ENCODE results near the gene MEF2A.

The MEF2A gene

DNA sequence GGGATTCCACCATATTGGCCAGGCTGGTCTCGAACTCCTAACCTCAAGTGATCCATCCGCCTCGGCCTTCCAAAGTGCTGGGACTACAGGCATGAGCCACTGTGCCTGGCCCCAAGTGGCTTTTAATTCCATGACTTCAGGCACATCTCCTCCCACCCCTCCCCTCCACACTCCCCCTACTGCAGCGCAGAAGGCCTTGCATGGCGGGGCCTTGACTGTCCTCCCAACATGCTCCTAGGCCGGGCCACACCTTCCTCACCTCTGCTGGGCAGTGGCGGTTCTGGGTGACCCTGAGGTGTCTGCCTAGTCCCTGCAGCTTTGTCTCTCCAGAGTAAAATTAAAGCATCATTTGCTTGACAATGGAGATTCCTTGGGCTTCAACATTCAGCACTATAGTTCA, 160.5 kb downstream of the MEF2A start:
- H2AFZ ChIP-seq, result no peak overlapping the region
- H3K9me3 ChIP-seq (ENCODE audit: control insufficient read depth, low read length), result no peaks in the 10 kb centered on the region
- H3K79me2 ChIP-seq, result no peaks in the 10 kb centered on the region
- TF ChIP-seq, protein P1, sequence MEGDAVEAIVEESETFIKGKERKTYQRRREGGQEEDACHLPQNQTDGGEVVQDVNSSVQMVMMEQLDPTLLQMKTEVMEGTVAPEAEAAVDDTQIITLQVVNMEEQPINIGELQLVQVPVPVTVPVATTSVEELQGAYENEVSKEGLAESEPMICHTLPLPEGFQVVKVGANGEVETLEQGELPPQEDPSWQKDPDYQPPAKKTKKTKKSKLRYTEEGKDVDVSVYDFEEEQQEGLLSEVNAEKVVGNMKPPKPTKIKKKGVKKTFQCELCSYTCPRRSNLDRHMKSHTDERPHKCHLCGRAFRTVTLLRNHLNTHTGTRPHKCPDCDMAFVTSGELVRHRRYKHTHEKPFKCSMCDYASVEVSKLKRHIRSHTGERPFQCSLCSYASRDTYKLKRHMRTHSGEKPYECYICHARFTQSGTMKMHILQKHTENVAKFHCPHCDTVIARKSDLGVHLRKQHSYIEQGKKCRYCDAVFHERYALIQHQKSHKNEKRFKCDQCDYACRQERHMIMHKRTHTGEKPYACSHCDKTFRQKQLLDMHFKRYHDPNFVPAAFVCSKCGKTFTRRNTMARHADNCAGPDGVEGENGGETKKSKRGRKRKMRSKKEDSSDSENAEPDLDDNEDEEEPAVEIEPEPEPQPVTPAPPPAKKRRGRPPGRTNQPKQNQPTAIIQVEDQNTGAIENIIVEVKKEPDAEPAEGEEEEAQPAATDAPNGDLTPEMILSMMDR (IDR thresholded peaks at IDR 0.05), result no peak
- H3K4me2 ChIP-seq (ENCODE audit: low read length), result no peak overlapping the region
- no peaks in the 10 kb centered on the region for H3K36me3 ChIP-seq (ENCODE audit: control insufficient read depth, insufficient read depth, low read length)
- no peaks in the 10 kb centered on the region for H3K27me3 ChIP-seq (ENCODE audit: control insufficient read depth, insufficient read depth, low read length)
- no peak overlapping the region for H3K9ac ChIP-seq
- no peak overlapping the region for H3K4me3 ChIP-seq (ENCODE audit: low read depth, low read length)
- no peaks in the 10 kb centered on the region for H3K4me1 ChIP-seq
- H3K27ac ChIP-seq, result no peak overlapping the region

DNA sequence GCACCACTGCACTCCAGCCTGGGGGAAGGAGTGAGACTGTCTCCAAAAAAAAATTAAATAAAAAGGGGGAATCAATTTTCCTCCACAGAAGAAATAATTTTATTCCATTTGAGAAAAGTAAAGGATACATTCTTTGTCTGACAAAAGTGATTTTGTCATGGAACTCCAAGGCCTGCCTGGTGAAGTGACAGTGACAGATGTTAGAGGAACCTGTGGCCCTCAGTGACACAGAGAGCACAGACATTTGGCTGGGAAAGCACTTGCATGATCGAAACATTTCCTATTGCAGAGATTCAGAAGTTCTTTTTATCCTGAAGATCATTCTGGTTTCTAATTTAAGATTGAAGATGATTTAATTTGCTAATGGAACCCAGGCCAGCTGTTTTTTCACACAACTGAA, 161.5 kb downstream of the MEF2A start:
- TF ChIP-seq, protein P1 (IDR thresholded peaks at IDR 0.05), result no peak

DNA sequence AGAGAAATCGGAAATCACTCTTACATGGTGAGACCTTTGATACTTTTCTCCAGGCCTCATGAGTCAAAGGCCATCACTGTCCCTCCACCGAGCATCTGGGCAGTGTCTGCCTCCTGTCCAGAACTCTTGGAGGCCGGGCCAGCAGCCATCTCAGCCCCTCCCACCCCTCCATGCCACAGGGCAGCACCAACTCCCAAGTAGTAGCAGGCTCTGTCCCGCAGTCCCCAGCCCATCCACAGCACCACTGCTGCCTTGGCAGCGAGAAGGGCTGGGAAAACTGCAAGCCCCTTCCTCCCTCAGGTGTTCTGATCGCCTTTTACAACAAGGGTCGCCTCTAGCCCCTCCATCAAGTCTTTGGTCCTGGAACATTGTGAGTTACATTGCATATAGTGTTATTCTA, 161.9 kb downstream of the MEF2A start:
- H3K9ac ChIP-seq, result no peak overlapping the region
- H2AFZ ChIP-seq, result no peak overlapping the region
- TF ChIP-seq, protein P1 (IDR thresholded peaks at IDR 0.05), result no peak

More for the DNA sequence above, 161.5 kb downstream of the MEF2A start:
- Histone ChIP-seq H3K36me3 (ENCODE audit: control insufficient read depth, insufficient read depth, low read length) (no peaks in the 10 kb centered on the region), H3K4me1 (no peaks in the 10 kb centered on the region), H3K79me2 (no peaks in the 10 kb centered on the region), H3K9ac (no peak overlapping the region), H3K4me3 (ENCODE audit: low read depth, low read length) (no peak overlapping the region), H3K27me3 (ENCODE audit: control insufficient read depth, insufficient read depth, low read length) (no peaks in the 10 kb centered on the region), H2AFZ (no peak overlapping the region), H3K9me3 (ENCODE audit: control insufficient read depth, low read length) (no peaks in the 10 kb centered on the region), H3K27ac (no peak overlapping the region), H3K4me2 (ENCODE audit: low read length) (no peak overlapping the region)

DNA sequence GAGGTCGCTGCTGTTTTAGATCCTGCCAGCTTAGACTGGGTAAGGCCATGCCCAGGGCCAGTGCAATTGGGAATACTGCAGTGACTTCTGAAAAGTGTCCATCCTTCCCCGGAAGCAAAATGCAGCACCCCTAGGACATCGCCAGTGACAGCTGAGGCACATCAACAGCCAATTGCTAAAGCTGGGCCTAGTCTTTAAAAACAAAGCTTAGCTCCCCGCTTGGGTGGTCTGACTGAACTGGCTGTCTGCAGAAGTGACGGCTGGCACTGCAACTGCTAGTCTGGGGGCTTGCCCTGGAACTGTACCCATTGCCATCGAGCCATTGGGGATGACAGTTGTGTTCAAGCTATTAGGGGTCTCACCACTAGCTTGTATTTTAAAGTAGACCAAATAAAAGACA, 163.1 kb downstream of the MEF2A start:
- H3K4me2 ChIP-seq (ENCODE audit: low read length), result no peak overlapping the region
- H3K79me2 ChIP-seq, result no peaks in the 10 kb centered on the region
- no peak overlapping the region for H3K27ac ChIP-seq
- TF ChIP-seq, protein P1 (IDR thresholded peaks at IDR 0.05), result no peak
- H3K27me3 ChIP-seq (ENCODE audit: control insufficient read depth, insufficient read depth, low read length), result no peaks in the 10 kb centered on the region
- H2AFZ ChIP-seq, result no peak overlapping the region
- no peak overlapping the region for H3K4me3 ChIP-seq (ENCODE audit: low read depth, low read length)
- no peaks in the 10 kb centered on the region for H3K9me3 ChIP-seq (ENCODE audit: control insufficient read depth, low read length)
- H3K36me3 ChIP-seq (ENCODE audit: control insufficient read depth, insufficient read depth, low read length), result no peaks in the 10 kb centered on the region
- no peak overlapping the region for H3K9ac ChIP-seq
- H3K4me1 ChIP-seq, result no peaks in the 10 kb centered on the region

More for the DNA sequence above, 161.9 kb downstream of the MEF2A start:
- Histone ChIP-seq H3K4me2 (ENCODE audit: low read length) (no peak overlapping the region), H3K9me3 (ENCODE audit: control insufficient read depth, low read length) (no peaks in the 10 kb centered on the region), H3K36me3 (ENCODE audit: control insufficient read depth, insufficient read depth, low read length) (no peaks in the 10 kb centered on the region), H3K79me2 (no peaks in the 10 kb centered on the region), H3K27ac (no peak overlapping the region), H3K4me1 (no peaks in the 10 kb centered on the region), H3K27me3 (ENCODE audit: control insufficient read depth, insufficient read depth, low read length) (no peaks in the 10 kb centered on the region), H3K4me3 (ENCODE audit: low read depth, low read length) (no peak overlapping the region)

DNA sequence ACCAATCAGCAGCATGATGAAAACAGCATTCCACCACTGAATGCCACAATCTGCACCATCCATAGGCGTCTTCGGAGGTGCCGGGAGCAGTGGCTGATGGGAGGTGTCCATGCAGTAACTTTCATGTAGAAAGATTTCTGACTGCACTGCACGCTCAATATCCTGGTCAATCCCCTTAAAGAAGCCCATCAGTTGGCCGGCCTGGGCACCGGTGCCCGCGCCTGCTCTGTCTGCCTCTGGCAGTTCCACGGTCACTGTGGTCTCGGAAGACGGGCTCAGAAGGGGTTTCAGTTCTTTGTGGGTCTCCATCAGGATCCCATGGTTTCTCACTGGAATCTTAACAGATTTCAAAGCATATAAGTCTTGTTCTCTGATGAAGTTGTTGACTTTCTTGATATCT, 163.5 kb downstream of the MEF2A start:
- Histone ChIP-seq H3K27me3 (ENCODE audit: control insufficient read depth, insufficient read depth, low read length) (no peaks in the 10 kb centered on the region), H3K79me2 (no peaks in the 10 kb centered on the region), H2AFZ (no peak overlapping the region), H3K4me1 (no peaks in the 10 kb centered on the region), H3K9ac (no peak overlapping the region), H3K9me3 (ENCODE audit: control insufficient read depth, low read length) (no peaks in the 10 kb centered on the region), H3K4me2 (ENCODE audit: low read length) (no peak overlapping the region), H3K36me3 (ENCODE audit: control insufficient read depth, insufficient read depth, low read length) (no peaks in the 10 kb centered on the region), H3K4me3 (ENCODE audit: low read depth, low read length) (no peak overlapping the region), H3K27ac (no peak overlapping the region)
- TF ChIP-seq, protein P1 (IDR thresholded peaks at IDR 0.05), result no peak

Data from parathyroid adenoma (tissue), 2 donors.